NOMO-1 treated with DMSO at 0.1 percent for 48 hours (cell line): ENCODE results near the gene IL6R.

Source experiments
- DNase-seq: peaks from one replicate; lab custom pipeline; 2025; ENCODE audit not compliant: unreplicated experiment; lab: John Stamatoyannopoulos, UW

The IL6R gene

GRCh38 chr1:154446789-154447188 lies 41.6 kb downstream of the IL6R start:
- DNase-seq: no peak

DNA sequence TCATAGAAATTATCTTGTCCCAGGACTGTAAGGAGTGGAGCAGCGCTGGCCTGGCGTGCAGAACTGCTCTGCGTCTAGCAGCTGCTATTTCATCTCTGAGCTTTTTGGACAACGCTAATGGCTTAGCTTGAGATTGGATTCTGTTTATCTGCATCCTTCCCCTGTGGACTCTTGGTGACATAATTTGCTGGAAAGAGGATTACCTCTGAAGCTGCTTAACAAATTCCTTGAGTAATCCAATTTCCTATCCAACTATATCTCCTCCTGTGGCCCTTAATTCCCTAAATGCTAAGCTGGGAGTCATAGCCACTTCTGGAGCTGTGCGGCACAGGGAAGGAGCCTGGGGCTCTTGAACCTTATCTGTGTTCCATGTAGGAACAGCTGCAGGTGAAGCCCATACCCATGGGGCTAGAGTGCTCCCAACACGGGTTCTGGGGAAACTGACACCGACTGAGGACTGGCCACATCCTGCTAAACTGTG lies 43.2 kb downstream of the IL6R start:
- DNase-seq: no peak

DNA sequence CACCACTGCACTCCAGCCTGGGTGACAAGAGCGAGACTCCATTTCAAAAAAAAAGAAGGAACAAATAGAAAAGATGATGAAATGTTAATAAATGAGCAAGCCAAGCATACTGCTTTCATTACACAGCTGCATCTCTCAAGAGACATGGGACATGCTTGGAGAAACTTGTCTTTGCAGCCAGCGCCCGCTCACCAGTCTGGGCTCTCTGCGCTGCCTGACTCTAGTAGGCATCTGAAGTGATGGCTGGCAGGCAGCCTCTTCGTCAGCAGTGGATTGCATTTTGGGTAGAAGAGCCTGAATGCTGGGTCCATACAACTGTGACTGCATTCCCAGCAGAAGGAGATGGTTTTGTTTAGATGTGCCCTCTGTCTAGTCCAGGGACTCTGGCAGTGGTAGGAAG lies 48.0 kb downstream of the IL6R start:
- no peak for DNase-seq

DNA sequence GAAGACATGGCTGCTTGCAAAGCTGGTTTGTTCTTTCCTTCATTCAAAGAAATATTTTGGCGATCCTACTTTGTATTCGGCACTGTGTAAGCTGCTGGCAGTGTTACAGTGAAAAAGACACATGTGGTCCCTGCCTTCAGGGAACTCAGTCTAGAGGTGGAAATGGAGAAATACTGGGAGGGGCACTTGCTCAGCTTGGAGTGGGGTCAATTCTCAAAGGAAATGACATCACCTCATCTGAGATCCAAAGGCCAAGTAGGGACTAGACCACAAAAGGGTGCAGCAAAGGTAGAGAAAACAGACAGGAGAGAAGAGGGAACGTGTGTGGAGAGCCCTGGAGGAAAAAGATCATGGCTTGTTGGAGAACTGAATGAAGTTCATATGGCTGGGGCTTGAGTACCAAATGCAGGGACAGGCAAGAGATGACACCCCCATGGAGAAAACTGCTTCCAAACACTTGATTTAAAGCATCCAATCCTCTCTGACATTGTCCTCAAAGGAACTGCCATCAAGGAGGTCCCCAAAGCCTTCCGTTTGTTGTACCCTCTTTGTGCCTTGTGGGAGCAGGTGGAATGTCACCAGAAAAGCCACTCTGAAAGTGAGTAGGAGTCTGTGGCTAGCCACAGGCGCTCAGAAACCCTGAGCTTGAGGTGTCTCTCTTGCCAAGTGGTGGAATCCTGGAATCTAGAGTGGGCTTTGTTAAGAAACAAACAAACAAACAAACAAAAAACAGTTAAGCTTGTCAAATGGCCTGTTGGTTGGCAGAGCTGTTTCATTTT lies 48.6 kb downstream of the IL6R start:
- DNase-seq: peak; percentile 25

GRCh38 chr1:154454386-154455120 lies 49.4 kb downstream of the IL6R start:
- DNase-seq: no peak

DNA sequence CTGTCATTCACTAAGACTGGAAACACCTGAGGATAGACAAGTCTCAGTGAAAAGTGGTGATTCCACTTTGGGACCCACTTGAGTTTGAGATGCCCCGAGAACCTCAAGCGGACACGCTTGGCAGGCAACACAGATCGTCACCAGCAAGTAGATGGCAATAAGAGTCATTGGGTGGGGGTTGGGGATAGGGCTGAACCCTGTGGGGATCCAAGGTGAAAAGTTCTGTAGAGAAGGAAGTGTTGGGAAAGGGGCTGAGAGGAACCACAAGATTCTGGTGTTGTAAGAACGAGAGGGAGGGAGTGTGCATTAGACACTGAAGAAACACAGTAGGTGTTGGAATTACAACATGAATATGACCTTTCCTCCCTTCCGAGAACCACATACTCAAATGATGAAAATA lies 51.5 kb downstream of the IL6R start:
- DNase-seq: peak; percentile 47

- DNase-seq: no peak
These were observed 53.9 kb downstream of the IL6R start for GRCh38 chr1:154459080-154459479.

DNA sequence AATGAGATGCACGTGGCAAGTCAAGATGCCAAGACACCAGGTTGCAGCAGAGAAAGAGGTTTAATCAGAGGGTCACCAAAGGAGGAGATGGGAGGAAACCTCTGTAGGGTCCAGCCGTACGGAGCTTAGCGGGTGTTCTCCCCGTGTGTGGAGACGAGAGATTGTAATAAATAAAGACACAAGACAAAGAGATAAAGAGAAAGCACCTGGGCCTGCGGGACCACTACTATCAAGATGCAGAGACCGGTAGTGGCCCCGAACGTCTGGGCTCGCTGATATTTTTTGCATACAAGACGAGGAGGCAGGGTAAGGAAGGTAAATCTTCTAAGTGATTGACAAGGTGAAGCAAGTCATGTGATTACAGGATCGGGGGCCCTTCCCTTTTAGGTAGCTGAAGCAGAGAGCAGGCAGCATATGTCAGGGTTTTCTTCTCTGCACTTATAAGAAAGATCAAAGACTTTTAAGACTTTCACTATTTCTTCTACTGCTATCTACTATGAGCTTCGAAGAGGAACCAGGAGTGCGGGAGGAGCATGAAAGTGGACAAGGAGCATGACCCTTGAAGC lies 55.6 kb downstream of the IL6R start:
- DNase-seq: no peak

DNA sequence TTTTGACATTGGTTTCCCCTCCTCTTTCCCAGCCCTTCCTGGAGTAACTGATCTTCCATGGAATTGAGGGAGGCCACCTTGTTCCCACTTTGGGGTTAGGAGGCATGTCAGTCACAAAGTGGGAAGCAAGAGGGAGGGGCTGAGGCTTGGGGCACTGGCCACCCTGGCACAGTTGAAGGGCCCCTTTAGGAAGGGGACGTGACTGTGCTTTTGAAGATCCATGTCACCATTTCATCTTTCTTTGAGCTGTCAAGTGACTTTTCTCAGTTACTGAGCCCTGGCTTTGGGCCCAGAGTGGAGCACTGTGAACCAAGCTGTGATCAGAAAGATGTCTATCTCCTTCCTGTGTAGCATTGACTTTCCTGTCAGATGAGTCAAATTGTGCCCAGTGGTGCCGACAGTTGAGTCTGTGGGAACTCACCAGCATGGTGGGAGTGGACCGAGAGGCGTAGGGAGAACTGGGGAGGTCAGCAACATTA lies 58.4 kb downstream of the IL6R start:
- DNase-seq: no peak

- DNase-seq: no peak
These were observed 60.6 kb downstream of the IL6R start for GRCh38 chr1:154465621-154466195.

DNA sequence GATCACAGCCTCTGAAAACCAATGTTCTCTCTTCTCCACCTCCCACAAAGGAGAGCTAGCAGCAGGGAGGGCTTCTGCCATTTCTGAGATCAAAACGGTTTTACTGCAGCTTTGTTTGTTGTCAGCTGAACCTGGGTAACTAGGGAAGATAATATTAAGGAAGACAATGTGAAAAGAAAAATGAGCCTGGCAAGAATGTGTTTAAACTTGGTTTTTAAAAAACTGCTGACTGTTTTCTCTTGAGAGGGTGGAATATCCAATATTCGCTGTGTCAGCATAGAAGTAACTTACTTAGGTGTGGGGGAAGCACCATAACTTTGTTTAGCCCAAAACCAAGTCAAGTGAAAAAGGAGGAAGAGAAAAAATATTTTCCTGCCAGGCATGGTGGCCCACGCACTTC lies 61.1 kb downstream of the IL6R start:
- no peak for DNase-seq

DNA sequence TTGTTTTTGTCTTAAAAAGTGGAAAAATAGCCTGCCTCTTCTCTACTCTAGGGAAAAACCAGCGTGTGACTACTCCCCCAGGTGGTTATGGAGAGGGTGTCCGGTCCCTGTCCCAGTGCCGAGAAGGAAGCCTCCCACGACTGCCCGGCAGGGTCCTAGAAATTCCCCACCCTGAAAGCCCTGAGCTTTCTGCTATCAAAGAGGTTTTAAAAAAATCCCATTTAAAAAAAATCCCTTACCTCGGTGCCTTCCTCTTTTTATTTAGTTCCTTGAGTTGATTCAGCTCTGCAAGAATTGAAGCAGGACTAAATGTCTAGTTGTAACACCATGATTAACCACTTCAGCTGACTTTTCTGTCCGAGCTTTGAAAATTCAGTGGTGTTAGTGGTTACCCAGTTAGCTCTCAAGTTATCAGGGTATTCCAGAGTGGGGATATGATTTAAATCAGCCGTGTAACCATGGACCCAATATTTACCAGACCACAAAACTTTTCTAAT lies 61.8 kb downstream of the IL6R start:
- DNase-seq: no peak

- no peak for DNase-seq
These were observed 62.4 kb downstream of the IL6R start for GRCh38 chr1:154467434-154468102.

DNA sequence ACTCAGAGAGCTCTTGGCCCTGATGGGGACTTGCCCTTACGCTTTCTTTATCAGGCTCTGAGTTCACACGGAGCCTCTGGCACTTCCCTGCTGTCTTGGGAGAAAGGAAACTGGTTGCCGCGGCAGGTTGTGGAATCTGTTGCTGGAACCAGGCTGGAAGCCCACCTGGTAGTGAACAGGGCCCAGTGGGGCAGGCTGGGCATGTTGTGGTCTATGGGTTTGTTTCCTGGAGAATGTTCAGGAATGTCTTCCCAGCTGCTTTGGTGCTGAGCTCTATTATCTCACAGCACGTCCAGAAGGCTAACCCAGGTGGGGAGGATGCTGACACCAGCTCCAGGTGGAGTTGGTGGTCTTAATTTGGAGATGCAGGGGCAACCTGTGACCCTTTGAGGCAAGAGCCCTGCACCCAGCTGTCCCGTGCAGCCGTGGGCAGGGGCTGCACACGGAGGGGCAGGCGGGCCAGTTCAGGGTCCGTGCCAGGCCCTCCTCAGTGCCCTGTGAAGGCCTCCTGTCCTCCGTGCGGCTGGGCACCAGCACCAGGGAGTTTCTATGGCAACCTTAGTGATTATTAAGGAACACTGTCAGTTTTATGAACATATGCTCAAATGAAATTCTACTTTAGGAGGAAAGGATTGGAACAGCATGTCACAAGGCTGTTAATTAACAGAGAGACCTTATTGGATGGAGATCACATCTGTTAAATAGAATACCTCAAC lies 63.5 kb downstream of the IL6R start:
- no peak for DNase-seq

- no peak for DNase-seq
These were observed 64.9 kb downstream of the IL6R start for GRCh38 chr1:154469844-154470560.

DNA sequence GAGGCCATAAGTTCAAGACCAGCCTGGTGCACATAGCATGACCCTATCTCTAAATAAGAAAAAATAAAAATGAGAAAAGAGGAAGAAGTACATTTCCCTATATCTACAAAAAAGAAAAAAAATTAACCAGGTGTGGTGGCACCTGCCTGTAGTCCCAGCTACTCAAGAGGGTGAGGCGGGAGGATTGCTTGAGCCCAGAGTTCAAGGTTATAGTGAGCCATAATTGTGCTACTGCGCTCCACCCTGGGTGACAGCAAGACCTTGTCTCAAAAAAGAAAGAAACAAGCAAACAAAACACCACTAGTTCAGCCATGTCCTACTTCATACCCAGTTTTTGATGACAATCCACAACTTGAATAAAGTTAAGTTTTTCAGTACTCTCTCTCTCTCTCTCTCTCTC lies 66.2 kb downstream of the IL6R start:
- no peak for DNase-seq

DNA sequence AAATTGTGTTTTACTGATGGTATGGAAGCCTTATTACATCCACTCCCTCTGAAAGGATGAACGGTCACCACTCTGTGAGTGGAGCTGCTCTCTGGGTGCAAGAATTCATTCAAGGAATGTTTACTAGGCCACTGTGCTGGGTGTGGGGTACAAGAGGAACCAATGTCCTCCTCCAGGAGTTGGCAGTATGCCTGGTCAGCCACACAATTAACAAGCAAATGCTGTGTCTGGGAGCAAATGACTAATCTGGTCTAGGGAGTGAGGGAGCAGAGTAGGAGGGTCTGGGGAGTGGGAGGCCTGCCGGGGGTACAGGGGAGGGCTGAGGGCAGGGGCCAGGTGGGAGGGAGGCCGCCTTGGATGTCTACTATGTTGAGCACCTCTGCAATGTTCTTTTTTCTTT lies 69.7 kb downstream of the IL6R start:
- DNase-seq: no peak

DNA sequence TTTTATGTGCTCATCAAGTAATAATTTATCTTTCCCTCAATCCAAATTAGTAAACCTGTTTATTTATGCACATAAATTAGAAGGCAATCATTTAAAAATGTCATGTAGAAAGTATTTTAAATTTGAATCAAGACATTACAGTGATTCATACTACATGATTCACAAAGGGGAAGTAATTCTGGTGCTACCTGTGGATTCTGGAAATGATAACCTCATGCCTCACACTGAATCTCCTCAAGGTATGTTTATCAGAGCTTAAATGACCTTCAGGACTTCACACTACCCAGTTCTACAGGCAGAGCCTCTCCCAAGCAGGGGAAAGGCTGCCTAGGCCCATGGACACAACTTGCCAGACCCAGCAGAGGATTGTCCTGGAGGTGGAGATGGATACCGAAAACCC lies 71.6 kb downstream of the IL6R start:
- no peak for DNase-seq

DNA sequence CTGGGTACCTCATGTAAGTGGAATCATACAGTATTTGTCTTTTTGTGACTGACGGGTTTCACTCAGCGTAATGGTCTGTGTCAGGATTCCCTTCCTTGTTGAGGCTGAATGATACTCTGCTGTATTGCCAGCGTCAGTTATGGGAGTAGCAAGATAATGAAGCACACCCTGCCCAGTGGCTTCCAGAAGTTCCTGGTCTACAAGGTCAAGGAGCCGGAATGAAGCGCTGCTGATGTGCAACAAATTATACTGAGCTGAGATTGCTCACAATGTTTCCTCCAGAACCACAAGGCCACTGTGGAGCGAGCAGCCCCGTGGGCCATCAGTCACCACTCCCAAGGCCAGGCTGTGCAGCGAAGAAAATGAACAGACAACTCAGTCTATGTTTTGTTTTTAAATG lies 72.9 kb downstream of the IL6R start:
- DNase-seq: no peak

DNA sequence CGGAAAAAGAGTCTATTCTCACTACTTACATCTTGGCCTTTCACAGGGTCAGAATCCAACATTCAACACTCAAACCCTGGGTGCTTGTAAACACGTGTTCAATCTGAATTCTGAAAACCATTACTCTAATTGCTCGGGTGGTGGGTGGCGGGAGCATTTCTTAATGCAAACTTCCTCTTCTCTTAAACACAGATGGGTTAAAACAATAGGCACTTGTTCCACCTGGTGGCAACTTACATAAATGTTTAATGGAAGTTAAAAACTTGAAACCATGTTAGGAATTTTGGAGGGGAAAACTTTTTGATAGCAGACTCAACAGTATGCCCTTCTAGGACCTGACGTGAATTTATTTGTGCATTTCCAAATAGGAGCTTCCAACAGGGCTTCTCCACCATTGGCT lies 73.5 kb downstream of the IL6R start:
- peak; percentile 76 for DNase-seq
